SK-N-SH (cell line): ENCODE data around the gene TRIM7. TPM values are rescaled to one million over a fixed set of nuclear protein-coding genes. Genes with fewer than 3 reads are reported as not detected.

Experiments
- CTCF ChIA-PET: fragments of 300-600, 350-600 bp; formaldehyde crosslinking; extraction: SDS; loops from one replicate; lab custom pipeline; 2021; lab: Yijun Ruan, JAX
- POLR2A ChIA-PET: fragments of 350-600 bp; sonication (Branson Sonifier 250); formaldehyde crosslinking; extraction: SDS; loops from one replicate; lab custom pipeline; 2020; ENCODE audit warnings: antibody characterized with exemption, inconsistent platforms; lab: Yijun Ruan, JAX
- DNase-seq: peaks from one replicate; pipeline ENCODE4 v3.0.0; 2012
- H2AFZ ChIP-seq: fragments of 200-600 bp; sonication (generic); 2 replicates; pipeline ENCODE4 v1.8.1; 2016; ENCODE audit warnings: antibody characterized with exemption, mild to moderate bottlenecking, low read depth
- H3F3A ChIP-seq: fragments of 200-600 bp; sonication (generic); replicated peaks from 2 replicates; pipeline ENCODE3; 2016; ENCODE audit warnings: antibody characterized with exemption, mild to moderate bottlenecking; ENCODE audit not compliant: insufficient read depth
- H3K27ac ChIP-seq, 2 experiments: fragments of 200-500 bp in 1 of 2; fragments of 200-600 bp in 1 of 2; sonication (Bioruptor generic) in 1 of 2; sonication (generic), shearing (Covaris generic) in 1 of 2; 2 replicates each; pipeline versions ENCODE4 v1.5.1 to v1.6.1; 2014 to 2016; ENCODE audit warnings: low read depth in 2 of 2, inconsistent platforms in 1 of 2, low read length in 1 of 2, mild to moderate bottlenecking in 1 of 2, mixed read lengths in 1 of 2
- H3K27me3 ChIP-seq: fragments of 200-600 bp; sonication (generic), shearing (Covaris generic); 2 replicates; pipeline ENCODE4 v1.6.1; 2016; ENCODE audit warnings: mixed run types; ENCODE audit not compliant: insufficient read depth
- H3K36me3 ChIP-seq, 2 experiments: fragments of 200-500 bp in 1 of 2; fragments of 200-600 bp in 1 of 2; sonication (Bioruptor generic) in 1 of 2; sonication (generic) in 1 of 2; replicated peaks in 1 of 2; 2 replicates each; pipeline versions ENCODE3 to v1.5.1; 2014 to 2016; ENCODE audit warnings: low read length in 1 of 2, mild to moderate bottlenecking in 1 of 2; ENCODE audit not compliant: insufficient read depth in 2 of 2, control insufficient read depth in 1 of 2
- H3K4me1 ChIP-seq, 2 experiments: fragments of 200-500 bp in 1 of 2; fragments of 200-600 bp in 1 of 2; sonication (Bioruptor generic) in 1 of 2; sonication (generic), shearing (Covaris generic) in 1 of 2; 2 replicates each; pipeline versions ENCODE4 v1.5.1 to v1.6.1; 2014 to 2016; ENCODE audit warnings: low read depth in 1 of 2, low read length in 1 of 2, mixed run types in 1 of 2; ENCODE audit not compliant: insufficient read depth in 2 of 2, control insufficient read depth in 1 of 2
- H3K4me2 ChIP-seq: fragments of 200-600 bp; sonication (generic), shearing (Covaris generic); 2 replicates; pipeline ENCODE4 v1.6.1; 2017; ENCODE audit warnings: mixed run types
- H3K4me3 ChIP-seq, 2 experiments: fragments of 200-500 bp in 1 of 2; fragments of 200-600 bp in 1 of 2; sonication (Bioruptor generic) in 1 of 2; sonication (generic), shearing (Covaris generic) in 1 of 2; 2 replicates each; pipeline versions ENCODE4 v1.5.1 to v1.8.1; 2014 to 2016; ENCODE audit warnings: low read depth in 2 of 2, inconsistent platforms in 1 of 2, low read length in 1 of 2, mild to moderate bottlenecking in 1 of 2, mixed read lengths in 1 of 2, moderate library complexity in 1 of 2
- H3K79me2 ChIP-seq: fragments of 200-600 bp; sonication (generic); 2 replicates; pipeline ENCODE4 v1.8.1; 2017; ENCODE audit warnings: mild to moderate bottlenecking; ENCODE audit not compliant: insufficient read depth
- H3K9ac ChIP-seq: fragments of 200-600 bp; sonication (generic); 2 replicates; pipeline ENCODE4 v1.6.1; 2017; ENCODE audit warnings: mixed run types
- H3K9me2 ChIP-seq: fragments of 200-600 bp; sonication (generic); 2 replicates; pipeline ENCODE4 v1.6.1; 2017; ENCODE audit warnings: mixed run types
- H3K9me3 ChIP-seq: fragments of 200-600 bp; sonication (generic); 2 replicates; pipeline ENCODE4 v1.6.1; 2017; ENCODE audit warnings: mixed run types, mild to moderate bottlenecking, moderate library complexity
- H4K20me1 ChIP-seq: fragments of 200-600 bp; sonication (generic); 2 replicates; pipeline ENCODE4 v1.6.1; 2017; ENCODE audit warnings: mild to moderate bottlenecking, mixed run types; ENCODE audit not compliant: insufficient read depth
- FOSL2 ChIP-seq: IDR thresholded peaks from 2 replicates; pipeline ENCODE4 v1.4.0; 2012; ENCODE audit warnings: low read depth, mild to moderate bottlenecking, moderate library complexity, borderline replicate concordance
- FOXJ3 ChIP-seq: sonication (generic); formaldehyde crosslinking; IDR thresholded peaks from 2 replicates; pipeline ENCODE4 v1.5.1; 2020; ENCODE audit warnings: mild to moderate bottlenecking, missing genetic modification reagents
- REST ChIP-seq: IDR thresholded peaks from 2 replicates; pipeline ENCODE4 v1.6.1; 2012; ENCODE audit warnings: mild to moderate bottlenecking, low read depth, low read length, moderate library complexity
- RXRA ChIP-seq: IDR thresholded peaks from 2 replicates; pipeline ENCODE4 v1.4.0; 2012; ENCODE audit warnings: low read depth, mild to moderate bottlenecking, borderline replicate concordance
- TEAD4 ChIP-seq: IDR thresholded peaks from 2 replicates; pipeline ENCODE4 v1.4.0; 2012; ENCODE audit warnings: mild to moderate bottlenecking, borderline replicate concordance; ENCODE audit not compliant: insufficient read depth
- WGBS: methylation state at CpG from one replicate; pipeline ENCODE4 v1.1.6; 2017; ENCODE audit warnings: low lambda C conversion rate; 5-methylcytosine and 5-hydroxymethylcytosine counted together
- polyA plus RNA-seq, 3 experiments: library from polyadenylated mRNA; depleted of rRNA; stranded (reverse); fragments of >200 nt; gene quantifications; 2 replicates each; pipeline ENCODE4 v1.2.3, GENCODE V29; 2012
- TF ChIP-seq, protein P1 (sequence below): IDR thresholded peaks from 2 replicates; pipeline ENCODE4; 2012
- TF ChIP-seq, protein P2 (sequence below): fragments of 200-600 bp; sonication (generic); IDR thresholded peaks from 2 replicates; pipeline ENCODE4 v1.6.1; 2017; ENCODE audit warnings: antibody characterized with exemption, mild to moderate bottlenecking, moderate library complexity

TRIM7 gene
- polyA plus RNA-seq, 1 of the 3 experiments (the other 2 are of a cell fraction): 3.5 TPM

- no peak overlapping the region for H3K27ac ChIP-seq
- peaks cover 0 to 21% of the 10 kb centered on the region in 2 experiments; a peak in 1 of 4 replicates for H3K4me1 ChIP-seq
- H3K4me3 ChIP-seq: no peak overlapping the region
- no peak overlapping the region for H3K9ac ChIP-seq
- ChIA-PET POLR2A (interaction anchor here (0.7 kb wide), 1 partner anchor 58 kb away, joined by 3 read pairs; the partner anchor contains the start of gene TRIM52), CTCF (interaction anchor here (1.3 to 6.5 kb wide), 4 partner anchors 8 to 21 kb away, joined by 3 to 72 read pairs (median 10); no protein-coding TSS in a partner anchor)
- no peaks in the 10 kb centered on the region for H3K9me2 ChIP-seq
- H3K4me2 ChIP-seq: 0 out of 2 replicates have a peak overlapping the region, but pooled peaks have one; percentile 80
- no peaks in the 10 kb centered on the region for H3K9me3 ChIP-seq
- no peaks in the 10 kb centered on the region for H3K27me3 ChIP-seq
- no peaks in the 10 kb centered on the region for H3K79me2 ChIP-seq
- no peak for TF ChIP-seq RXRA
- TF ChIP-seq REST: no peak
- TF ChIP-seq FOXJ3 (CRISPR knock-in tag): no peak
- TF ChIP-seq, protein P1, sequence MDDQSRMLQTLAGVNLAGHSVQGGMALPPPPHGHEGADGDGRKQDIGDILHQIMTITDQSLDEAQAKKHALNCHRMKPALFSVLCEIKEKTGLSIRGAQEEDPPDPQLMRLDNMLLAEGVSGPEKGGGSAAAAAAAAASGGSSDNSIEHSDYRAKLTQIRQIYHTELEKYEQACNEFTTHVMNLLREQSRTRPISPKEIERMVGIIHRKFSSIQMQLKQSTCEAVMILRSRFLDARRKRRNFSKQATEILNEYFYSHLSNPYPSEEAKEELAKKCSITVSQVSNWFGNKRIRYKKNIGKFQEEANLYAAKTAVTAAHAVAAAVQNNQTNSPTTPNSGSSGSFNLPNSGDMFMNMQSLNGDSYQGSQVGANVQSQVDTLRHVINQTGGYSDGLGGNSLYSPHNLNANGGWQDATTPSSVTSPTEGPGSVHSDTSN: no peak
- no peak for TF ChIP-seq TEAD4
- H4K20me1 ChIP-seq: no peaks in the 10 kb centered on the region; the same call in 1 of the 2 replicates
- no peaks in the 10 kb centered on the region for H3K36me3 ChIP-seq
- H2AFZ ChIP-seq: no peak overlapping the region
- no peak for DNase-seq
- H3F3A ChIP-seq: peaks cover 26% of the 10 kb centered on the region
- WGBS: 85% methylated on average over 11 of the region's 11 CpGs
Observed at GRCh38 chr5:181203093-181203711, 1.8 kb downstream of the TRIM7 start.

DNA sequence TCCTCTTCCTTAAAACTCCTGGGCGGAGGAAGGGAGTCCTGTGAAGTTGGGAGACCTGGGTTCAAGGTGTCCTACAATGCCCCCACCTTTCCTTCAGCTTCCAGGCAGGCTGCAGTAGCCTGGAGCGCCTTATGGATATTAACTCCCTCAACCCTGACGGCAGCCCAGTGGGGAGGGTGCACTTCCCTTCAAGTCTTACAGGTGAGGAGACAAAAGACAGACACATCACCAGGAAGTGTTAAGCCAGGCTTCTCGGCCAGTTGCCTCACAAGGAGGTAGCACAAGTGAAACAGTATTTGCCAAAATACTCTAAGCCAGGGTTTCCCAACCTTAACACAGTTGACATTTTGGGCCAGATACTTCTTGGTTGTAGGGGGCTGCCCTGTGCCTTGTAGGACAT lies 4.2 kb downstream of the TRIM7 start:
- H3K9ac ChIP-seq: no peak overlapping the region
- WGBS: 73% methylated on average over 4 of the region's 4 CpGs
- DNase-seq: no peak
- H3K36me3 ChIP-seq: no peaks in the 10 kb centered on the region
- H3K4me1 ChIP-seq: peaks cover 0 to 14% of the 10 kb centered on the region in 2 experiments; a peak in 1 of 4 replicates
- no peaks in the 10 kb centered on the region for H3K9me3 ChIP-seq
- no peak overlapping the region for H3K27ac ChIP-seq
- no peaks in the 10 kb centered on the region for H3K9me2 ChIP-seq
- H3K27me3 ChIP-seq: no peaks in the 10 kb centered on the region
- no peaks in the 10 kb centered on the region for H4K20me1 ChIP-seq
- TF ChIP-seq FOXJ3 (CRISPR knock-in tag) (no peak), FOSL2 (no peak)
- TF ChIP-seq, protein P2, sequence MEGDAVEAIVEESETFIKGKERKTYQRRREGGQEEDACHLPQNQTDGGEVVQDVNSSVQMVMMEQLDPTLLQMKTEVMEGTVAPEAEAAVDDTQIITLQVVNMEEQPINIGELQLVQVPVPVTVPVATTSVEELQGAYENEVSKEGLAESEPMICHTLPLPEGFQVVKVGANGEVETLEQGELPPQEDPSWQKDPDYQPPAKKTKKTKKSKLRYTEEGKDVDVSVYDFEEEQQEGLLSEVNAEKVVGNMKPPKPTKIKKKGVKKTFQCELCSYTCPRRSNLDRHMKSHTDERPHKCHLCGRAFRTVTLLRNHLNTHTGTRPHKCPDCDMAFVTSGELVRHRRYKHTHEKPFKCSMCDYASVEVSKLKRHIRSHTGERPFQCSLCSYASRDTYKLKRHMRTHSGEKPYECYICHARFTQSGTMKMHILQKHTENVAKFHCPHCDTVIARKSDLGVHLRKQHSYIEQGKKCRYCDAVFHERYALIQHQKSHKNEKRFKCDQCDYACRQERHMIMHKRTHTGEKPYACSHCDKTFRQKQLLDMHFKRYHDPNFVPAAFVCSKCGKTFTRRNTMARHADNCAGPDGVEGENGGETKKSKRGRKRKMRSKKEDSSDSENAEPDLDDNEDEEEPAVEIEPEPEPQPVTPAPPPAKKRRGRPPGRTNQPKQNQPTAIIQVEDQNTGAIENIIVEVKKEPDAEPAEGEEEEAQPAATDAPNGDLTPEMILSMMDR: no peak
- no peak overlapping the region for H3K4me2 ChIP-seq
- H3F3A ChIP-seq: peaks cover 7% of the 10 kb centered on the region
- ChIA-PET CTCF (interaction anchor here (1.0 to 1.4 kb wide), 2 partner anchors 11 to 22 kb away, joined by 3 read pairs; no protein-coding TSS in a partner anchor), POLR2A (no interaction called here)
- no peak overlapping the region for H3K4me3 ChIP-seq
- no peaks in the 10 kb centered on the region for H3K79me2 ChIP-seq
- no peak overlapping the region for H2AFZ ChIP-seq
